ENCODE results near the gene CHL1. TPM values are rescaled to one million over a fixed set of nuclear protein-coding genes. Genes with fewer than 3 reads are reported as not detected.

CHL1 gene
- total and polyA plus RNA-seq, 2 experiments from 2014 or later = 1.4 to 1.9 TPM

GRCh38 chr3:257826-258225, 61.3 kb downstream of the CHL1 start (continued):
- TF ChIP-seq CTCF (conservative IDR thresholded peaks at IDR 0.05; ENCODE audit: low read depth in 2 of 2) (no peak), POLR2AphosphoS5 (IDR thresholded peaks at IDR 0.05; ENCODE audit: low read depth) (no peak), JUNB (IDR thresholded peaks at IDR 0.05; ENCODE audit: unreplicated experiment) (no peak), ZNF462 (CRISPR knock-in tag; IDR thresholded peaks at IDR 0.05) (no peak)

- no peak for ATAC-seq
- Histone ChIP-seq H3F3A (replicated peaks; ENCODE audit: low read depth) (no peaks in the 10 kb centered on the region), H3K27me3 (ENCODE audit: insufficient read depth) (no peaks in the 10 kb centered on the region), H2AFZ (no peak overlapping the region), H3K9me2 (ENCODE audit: insufficient read depth) (no peaks in the 10 kb centered on the region), H4K20me1 (replicated peaks; ENCODE audit: insufficient read depth) (no peaks in the 10 kb centered on the region), H3K4me3 (no peak overlapping the region), H3K79me2 (replicated peaks; ENCODE audit: insufficient read depth) (no peaks in the 10 kb centered on the region), H3K4me2 (no peak overlapping the region), H3K36me3 (ENCODE audit: insufficient read depth) (no peaks in the 10 kb centered on the region), H3K4me1 (ENCODE audit: insufficient read depth) (peaks cover 10% of the 10 kb centered on the region; the same call in 1 of the 2 replicates), H3K27ac (ENCODE audit: low read depth) (no peak overlapping the region)
- Mint-ChIP-seq H3K9me3 (peaks cover 95% of the 10 kb centered on the region), H3K27me3 (ENCODE audit: insufficient read depth, low read depth, poor library complexity) (no peaks in the 10 kb centered on the region), H3K4me1 (no peaks in the 10 kb centered on the region), H3K36me3 (ENCODE audit: low read depth) (peaks cover 32% of the 10 kb centered on the region), H3K27ac (no peak overlapping the region), H3K4me3 (no peak overlapping the region)
- no peak for DNase-seq (ENCODE audit: low spot score)
- TF ChIP-seq NANOG (IDR thresholded peaks at IDR 0.05; ENCODE audit: borderline replicate concordance) = no peak
- no peak for TF ChIP-seq REST (IDR thresholded peaks at IDR 0.05; ENCODE audit: unreplicated experiment)
- TF ChIP-seq POLR2AphosphoS5 (IDR thresholded peaks at IDR 0.05; ENCODE audit: low read depth) = no peak
- TF ChIP-seq EZH2 (IDR thresholded peaks at IDR 0.05; ENCODE audit: low read depth, unreplicated experiment) = no peak
Observed at GRCh38 chr3:260898-261297, 64.3 kb downstream of the CHL1 start.
